Measurements from ENCODE around the gene RAC3.

Gene RAC3

DNA sequence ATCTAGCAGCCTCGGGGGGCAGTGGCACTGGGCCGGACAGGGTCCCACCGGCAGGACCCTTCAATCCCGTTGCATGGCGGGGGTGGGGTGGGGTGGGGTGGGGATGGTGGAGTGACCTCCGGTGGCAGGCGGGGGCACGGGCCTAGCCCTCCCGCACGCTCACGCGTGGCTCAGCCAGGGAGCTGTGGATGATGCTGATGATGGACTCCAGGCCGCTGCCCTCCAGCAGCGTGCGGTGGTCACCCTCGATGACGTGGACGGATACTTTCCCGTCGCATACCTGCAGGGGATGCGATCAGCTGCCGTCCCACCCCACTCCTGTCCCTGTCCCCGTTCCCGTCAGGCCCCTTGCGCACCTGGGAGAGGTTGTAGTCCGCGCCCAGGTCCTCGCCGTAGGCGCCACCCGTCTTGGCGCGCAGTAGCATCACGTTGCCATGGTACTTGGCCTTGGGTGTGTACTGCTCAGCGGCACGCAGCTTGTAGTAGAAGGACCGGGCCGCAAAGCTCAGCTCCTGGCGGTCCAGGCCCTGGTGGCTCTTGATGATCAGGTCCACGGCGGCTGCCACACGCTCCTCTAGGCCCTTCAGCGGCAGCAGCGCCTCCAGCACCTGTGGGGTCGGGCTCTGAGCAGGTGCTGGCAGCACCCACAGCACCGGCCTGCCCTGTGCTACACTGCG is 47.7 kb downstream of the RAC3 start:
- no peak for DNase-seq

DNA sequence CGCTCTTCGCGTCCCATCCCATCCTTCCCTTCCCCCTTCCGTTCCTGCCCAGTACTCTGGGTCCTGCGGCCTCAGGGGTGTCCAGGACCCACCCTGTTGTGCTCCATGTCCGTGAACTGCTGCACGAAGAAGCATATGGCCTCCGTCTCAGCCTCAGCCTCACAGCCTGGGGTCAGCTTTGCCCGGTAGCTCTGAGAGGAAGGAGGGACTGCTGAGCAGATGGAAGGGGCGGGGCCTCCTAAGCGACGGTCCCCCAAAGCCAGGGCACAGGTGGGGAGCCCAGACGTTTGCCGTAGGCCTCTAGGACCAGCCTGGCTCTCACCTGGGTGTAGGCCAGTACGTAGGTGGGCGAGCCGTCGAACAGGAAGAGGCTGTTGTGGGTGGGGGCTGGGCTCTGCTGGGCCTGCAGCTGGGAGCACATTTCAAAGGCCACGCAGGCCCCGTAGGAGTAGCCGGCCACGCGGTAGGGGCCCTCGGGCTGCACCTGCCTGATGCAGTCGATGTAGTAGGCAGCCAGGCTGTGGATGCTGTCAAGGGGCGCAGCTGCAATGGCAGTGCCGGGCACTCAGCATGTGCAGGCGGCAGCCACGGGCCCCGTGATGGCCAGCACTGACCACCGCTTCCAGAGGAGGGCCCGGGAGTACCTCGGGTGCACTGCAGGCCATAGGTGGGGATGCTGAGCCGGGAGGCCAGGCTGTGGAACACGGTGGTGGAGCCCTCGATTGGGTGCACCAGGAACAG is 48.7 kb downstream of the RAC3 start:
- DNase-seq = no peak

- no peak for DNase-seq
These were observed 49.4 kb downstream of the RAC3 start for GRCh38 chr17:82080789-82081464.

DNA sequence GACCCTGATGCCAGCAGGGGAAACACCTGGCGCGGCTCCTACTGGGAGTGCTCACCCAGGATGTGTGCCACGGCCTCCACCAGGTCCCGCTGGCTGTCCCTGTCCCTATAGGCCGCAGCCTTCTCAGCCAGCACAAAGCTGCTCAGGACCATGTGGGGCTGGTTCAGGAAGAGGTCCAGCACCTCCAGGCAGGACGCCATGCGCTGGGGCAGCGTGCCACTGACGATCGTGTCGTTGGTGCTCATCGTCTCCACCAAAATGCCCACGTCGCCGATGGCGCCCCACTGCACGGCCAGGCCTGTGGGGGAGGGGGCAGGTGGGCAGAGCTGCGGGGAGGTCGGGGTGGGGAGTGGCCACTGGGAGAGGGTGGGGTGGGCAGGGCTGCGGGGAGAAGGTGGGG is 50.1 kb downstream of the RAC3 start:
- DNase-seq = no peak

GRCh38 chr17:82081966-82082365 is 50.5 kb downstream of the RAC3 start:
- DNase-seq = no peak

- DNase-seq = no peak
These were observed 51.0 kb downstream of the RAC3 start for GRCh38 chr17:82082456-82082855.

- no peak for DNase-seq
These were observed 51.5 kb downstream of the RAC3 start for GRCh38 chr17:82083009-82083408.
